ENCODE results near the gene BEAN1. TPM values are rescaled to one million over a fixed set of nuclear protein-coding genes. Genes with fewer than 3 reads are reported as not detected.
A peak's percentile ranks its signal among the peaks of the same experiment; 100 is the strongest.

Gene BEAN1
- total RNA-seq, 1 experiment from 2014 or later: 0.24 TPM

DNA sequence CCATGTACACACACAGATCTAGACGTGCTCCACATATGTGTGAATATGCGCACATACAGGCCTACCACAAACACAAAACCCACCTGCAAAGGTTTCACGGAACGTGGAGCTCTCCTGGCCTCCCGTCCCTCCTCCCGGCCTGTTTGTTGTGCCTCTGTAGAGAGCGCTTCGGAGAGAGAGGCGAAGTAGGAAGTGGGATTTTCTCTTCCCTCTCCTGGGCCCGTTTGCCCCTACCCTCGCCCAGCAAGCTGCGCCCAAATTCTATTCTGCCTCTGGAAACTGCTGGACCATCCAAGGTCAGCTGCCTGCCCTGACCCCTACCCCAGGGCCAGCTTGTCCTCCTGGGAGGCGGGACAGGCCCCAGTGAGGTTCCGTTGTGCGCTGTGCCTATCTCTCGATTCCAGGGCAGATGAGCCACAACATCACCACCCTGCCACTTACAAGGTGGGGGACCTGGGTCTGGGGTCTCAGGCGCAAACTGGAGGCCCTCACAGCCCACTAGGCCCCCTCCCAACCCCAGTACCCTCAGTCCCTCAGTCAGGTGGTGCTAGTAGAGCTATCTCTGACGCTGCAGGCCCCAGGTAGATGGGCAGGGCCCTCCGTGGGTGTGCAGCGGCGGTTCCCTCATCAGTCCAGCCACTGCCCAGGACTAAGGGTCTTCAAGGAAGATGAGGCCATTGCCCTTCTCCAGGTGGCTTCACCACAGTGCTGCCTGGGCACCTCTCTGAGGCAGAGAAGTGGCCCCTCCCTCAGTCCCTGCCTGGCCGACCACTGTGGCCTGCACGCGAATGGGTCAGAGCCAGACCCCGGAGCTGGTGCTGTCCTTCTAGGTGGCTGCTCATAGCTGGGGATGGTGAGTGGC lies 54.2 kb downstream of the BEAN1 start:
- Histone ChIP-seq H3K4ac (ENCODE audit: low read depth, low read length) (no peak overlapping the region), H3K79me2 (ENCODE audit: insufficient read depth, low read length) (no peaks in the 10 kb centered on the region), H3K14ac (ENCODE audit: insufficient read depth, low read length) (no peak overlapping the region), H3K23me2 (ENCODE audit: insufficient read length, low read depth, low read length, poor library complexity, severe bottlenecking) (no peaks in the 10 kb centered on the region), H3K79me1 (ENCODE audit: insufficient read depth, low read depth, low read length, poor library complexity, severe bottlenecking) (no peaks in the 10 kb centered on the region), H3K27me3 (ENCODE audit: insufficient read depth, low read length) (no peaks in the 10 kb centered on the region), H3T11ph (ENCODE audit: low read length) (no peak overlapping the region), H2AFZ (ENCODE audit: low read length) (no peak overlapping the region), H3K4me1 (ENCODE audit: insufficient read depth, low read length) (no peaks in the 10 kb centered on the region), H4K91ac (ENCODE audit: insufficient read length, low read depth, low read length) (no peak overlapping the region), H4K20me1 (ENCODE audit: control insufficient read depth, insufficient read depth, insufficient read length) (no peaks in the 10 kb centered on the region), H2BK12ac (ENCODE audit: insufficient read length, low read depth, low read length) (no peak overlapping the region), H3K9me3 (ENCODE audit: control insufficient read depth, low read depth, low read length) (no peaks in the 10 kb centered on the region), H3K27ac (ENCODE audit: insufficient read length, low read depth, low read length) (no peak overlapping the region), H3K9ac (ENCODE audit: extremely low read depth, insufficient read length, low read length) (no peak overlapping the region), H2BK15ac (ENCODE audit: low read depth, low read length) (no peak overlapping the region), H3K56ac (ENCODE audit: insufficient read length, low read depth, low read length) (no peak overlapping the region), H2BK120ac (ENCODE audit: low read depth, low read length, poor library complexity, severe bottlenecking) (no peak overlapping the region), H2AK5ac (ENCODE audit: insufficient read length, low read length) (no peak overlapping the region), H4K8ac (replicated peaks; ENCODE audit: insufficient read length, low read depth, low read length) (no peak overlapping the region), H3K18ac (ENCODE audit: insufficient read length, low read depth, low read length) (no peak overlapping the region), H3K23ac (ENCODE audit: insufficient read length, low read depth, low read length) (no peak overlapping the region), H2BK20ac (ENCODE audit: low read depth, low read length, poor library complexity, severe bottlenecking) (no peak overlapping the region), H4K5ac (ENCODE audit: insufficient read length, low read depth, low read length) (no peak overlapping the region), H2BK5ac (ENCODE audit: insufficient read length, low read length) (no peak overlapping the region), H3K4me2 (ENCODE audit: insufficient read depth, insufficient read length, low read length) (no peak overlapping the region)
- Mint-ChIP-seq H3K4me1 (peaks cover 16 to 27% of the 10 kb centered on the region in 2 experiments), H3K4me3 (no peak overlapping the region), H3K36me3 (ENCODE audit: insufficient read depth in 1 of 3, low read depth in 3 of 3) (no peaks in the 10 kb centered on the region), H3K27me3 (ENCODE audit: low read depth) (peaks cover 6% of the 10 kb centered on the region), H3K9me3 (no peaks in the 10 kb centered on the region), H3K27ac (peak overlapping the region in 1 of 3 experiments; percentile 32; a peak in 3 of 7 replicates)
- WGBS (ENCODE audit: extremely low coverage, insufficient read length, low lambda C conversion rate): no CpG with 5 or more reads among the region's 25 CpGs
- peak; percentile 23 for DNase-seq
- TF ChIP-seq CTCF (conservative IDR thresholded peaks at IDR 0.05): no peak
